IMR-90 (cell line): ENCODE data around the gene TASP1. TPM values are rescaled to one million over a fixed set of nuclear protein-coding genes. Genes with fewer than 3 reads are reported as not detected.

Experiments
- ATAC-seq: fragments of 200-7000 bp; cut with Tn5 transposase; 2 replicates; pipeline ENCODE4 v1.9.1; 2020; ENCODE audit warnings: low read depth, mild to moderate bottlenecking, moderate library complexity
- BruUV-seq: library from RNA; stranded (reverse); fragments of 400-500 nt; replicated peaks from 2 replicates; lab custom pipeline; 2021; lab: Mats Ljungman, UMichigan
- CTCF ChIA-PET: fragments of 300-600 bp; formaldehyde crosslinking; extraction: SDS; loops from one replicate; lab custom pipeline; 2021; ENCODE audit warnings: antibody characterized with exemption; lab: Yijun Ruan, JAX
- POLR2A ChIA-PET: fragments of 300-600 bp; sonication (Branson Sonifier 250); formaldehyde crosslinking; loops from one replicate; lab custom pipeline; 2022; ENCODE audit warnings: antibody characterized with exemption; ENCODE audit not compliant: unreplicated experiment; lab: Charles Lee
- DNase-seq: peaks from one replicate; pipeline ENCODE4 v3.0.0; 2013
- H2AFZ ChIP-seq: replicated peaks from 2 replicates; pipeline ENCODE3; 2013; ENCODE audit warnings: low read length, mild to moderate bottlenecking; ENCODE audit not compliant: poor library complexity
- H2AK5ac ChIP-seq: 2 replicates; pipeline ENCODE4 v1.6.1; 2013; ENCODE audit warnings: low read depth, low read length, inconsistent platforms
- H2AK9ac ChIP-seq: replicated peaks from 2 replicates; pipeline ENCODE3; 2013; ENCODE audit warnings: mild to moderate bottlenecking, low read depth, low read length, moderate library complexity; ENCODE audit not compliant: poor library complexity
- H2BK120ac ChIP-seq: 2 replicates; pipeline ENCODE4 v1.6.1; 2013; ENCODE audit warnings: low read depth, low read length, inconsistent platforms
- H2BK15ac ChIP-seq: 3 replicates; pipeline ENCODE4 v1.6.1; 2013; ENCODE audit warnings: low read depth, low read length, inconsistent platforms
- H2BK20ac ChIP-seq: 2 replicates; pipeline ENCODE4 v1.6.1; 2013; ENCODE audit warnings: low read depth, mild to moderate bottlenecking, inconsistent platforms, low read length, moderate library complexity
- H2BK5ac ChIP-seq: 2 replicates; pipeline ENCODE4 v1.6.1; 2013; ENCODE audit warnings: mild to moderate bottlenecking, low read depth, low read length, inconsistent platforms; ENCODE audit not compliant: poor library complexity, severe bottlenecking
- H3K14ac ChIP-seq: replicated peaks from 2 replicates; pipeline ENCODE4 v1.6.1; 2013; ENCODE audit warnings: low read depth, low read length, inconsistent platforms
- H3K18ac ChIP-seq: 2 replicates; pipeline ENCODE4 v1.6.1; 2013; ENCODE audit warnings: low read depth, low read length, control low read depth
- H3K23ac ChIP-seq: 2 replicates; pipeline ENCODE4 v1.6.1; 2013; ENCODE audit warnings: low read depth, low read length, inconsistent platforms
- H3K27ac ChIP-seq: 2 replicates; pipeline ENCODE4 v1.5.1; 2013; ENCODE audit warnings: mild to moderate bottlenecking, control low read depth, low read length; ENCODE audit not compliant: insufficient read depth
- H3K27me3 ChIP-seq: 2 replicates; pipeline ENCODE4 v1.6.1; 2013; ENCODE audit warnings: low read length; ENCODE audit not compliant: control insufficient read depth, insufficient read depth
- H3K36me3 ChIP-seq: 2 replicates; pipeline ENCODE4 v1.6.1; 2013; ENCODE audit warnings: low read length, mixed read lengths; ENCODE audit not compliant: control insufficient read depth, insufficient read depth
- H3K4ac ChIP-seq: 2 replicates; pipeline ENCODE4 v1.6.1; 2013; ENCODE audit warnings: low read depth, low read length, inconsistent platforms
- H3K4me1 ChIP-seq: 2 replicates; pipeline ENCODE4 v1.6.1; 2013; ENCODE audit warnings: low read length, mixed read lengths; ENCODE audit not compliant: control insufficient read depth, insufficient read depth
- H3K4me2 ChIP-seq: 2 replicates; pipeline ENCODE4 v1.6.1; 2013; ENCODE audit warnings: low read depth, mild to moderate bottlenecking, control low read depth, low read length, moderate library complexity
- H3K4me3 ChIP-seq: 2 replicates; pipeline ENCODE4 v1.5.1; 2013; ENCODE audit warnings: low read depth, mild to moderate bottlenecking, control low read depth, low read length, moderate library complexity; ENCODE audit not compliant: insufficient read depth
- H3K56ac ChIP-seq: 2 replicates; pipeline ENCODE4 v1.6.1; 2013; ENCODE audit warnings: low read length, inconsistent platforms; ENCODE audit not compliant: insufficient read depth; ENCODE audit errors: extremely low read depth
- H3K79me1 ChIP-seq, 2 experiments: 2 replicates each; pipeline ENCODE4 v1.6.1; 2013; ENCODE audit warnings: low read length in 2 of 2, inconsistent platforms in 1 of 2, low read depth in 1 of 2
- H3K9ac ChIP-seq: 2 replicates; pipeline ENCODE4 v1.6.1; 2013; ENCODE audit warnings: low read depth, low read length, control low read depth
- H3K9me1 ChIP-seq: 2 replicates; pipeline ENCODE4 v1.6.1; 2013; ENCODE audit warnings: low read length, inconsistent platforms; ENCODE audit not compliant: insufficient read depth
- H3K9me3 ChIP-seq: 2 replicates; pipeline ENCODE4 v1.6.1; 2013; ENCODE audit warnings: low read length; ENCODE audit not compliant: control insufficient read depth, insufficient read depth
- H4K20me1 ChIP-seq: 2 replicates; pipeline ENCODE4 v1.6.1; 2013; ENCODE audit warnings: low read length, inconsistent platforms; ENCODE audit not compliant: insufficient read depth
- H4K5ac ChIP-seq: 2 replicates; pipeline ENCODE4 v1.6.1; 2013; ENCODE audit warnings: mild to moderate bottlenecking, low read depth, low read length, control low read depth
- H4K8ac ChIP-seq, 2 experiments: 2 replicates each; pipeline ENCODE4 v1.6.1; 2013; ENCODE audit warnings: low read depth in 2 of 2, low read length in 2 of 2, control low read depth in 1 of 2, inconsistent platforms in 1 of 2
- H4K91ac ChIP-seq: 2 replicates; pipeline ENCODE4 v1.6.1; 2013; ENCODE audit warnings: low read depth, low read length, inconsistent platforms; ENCODE audit not compliant: insufficient read depth
- BHLHE40 ChIP-seq: fragments of 150-350 bp; IDR thresholded peaks from 2 replicates; pipeline ENCODE4 v1.6.1; 2016; ENCODE audit warnings: mild to moderate bottlenecking, low read depth, low read length
- CEBPB ChIP-seq: IDR thresholded peaks from 2 replicates; pipeline ENCODE4 v1.6.1; 2012; ENCODE audit warnings: low read depth, low read length, improper control_type of control experiment
- CHD1 ChIP-seq: IDR thresholded peaks from 2 replicates; pipeline ENCODE4 v1.6.1; 2012; ENCODE audit warnings: low read depth, low read length, improper control_type of control experiment
- FOS ChIP-seq: fragments of 150-350 bp; IDR thresholded peaks from 2 replicates; pipeline ENCODE4 v1.6.1; 2016; ENCODE audit warnings: low read depth, low read length
- MAFK ChIP-seq: IDR thresholded peaks from 2 replicates; pipeline ENCODE4 v1.6.1; 2012; ENCODE audit warnings: low read depth, low read length, improper control_type of control experiment
- MAZ ChIP-seq: IDR thresholded peaks from 2 replicates; pipeline ENCODE4 v1.6.1; 2012; ENCODE audit warnings: low read depth, mild to moderate bottlenecking, low read length, improper control_type of control experiment, moderate library complexity, borderline replicate concordance
- MXI1 ChIP-seq: IDR thresholded peaks from 2 replicates; pipeline ENCODE4 v1.6.1; 2012; ENCODE audit warnings: low read depth, mild to moderate bottlenecking, low read length, moderate library complexity, borderline replicate concordance
- NFE2L2 ChIP-seq: fragments of 150-350 bp; IDR thresholded peaks from 2 replicates; pipeline ENCODE4 v1.6.1; 2016; ENCODE audit warnings: low read depth, mild to moderate bottlenecking, low read length
- POLR2A ChIP-seq: IDR thresholded peaks from 2 replicates; pipeline ENCODE4 v1.6.1; 2012; ENCODE audit warnings: mild to moderate bottlenecking, low read depth, low read length
- RAD21 ChIP-seq: IDR thresholded peaks from 2 replicates; pipeline ENCODE4 v1.6.1; 2012; ENCODE audit warnings: low read length, improper control_type of control experiment
- RCOR1 ChIP-seq: IDR thresholded peaks from 2 replicates; pipeline ENCODE4 v1.6.1; 2012; ENCODE audit warnings: mild to moderate bottlenecking, low read length, improper control_type of control experiment; ENCODE audit not compliant: insufficient replicate concordance
- RFX5 ChIP-seq: IDR thresholded peaks from 2 replicates; pipeline ENCODE4 v1.8.0; 2012; ENCODE audit warnings: low read depth, mild to moderate bottlenecking, low read length, moderate library complexity
- SMC3 ChIP-seq: fragments of 150-350 bp; IDR thresholded peaks from 2 replicates; pipeline ENCODE4 v1.6.1; 2016; ENCODE audit warnings: low read depth, mild to moderate bottlenecking, antibody characterized with exemption, low read length, moderate library complexity
- WGBS, 2 experiments: methylation state at CpG; one replicate each; pipeline versions ENCODE4 v1.1.5 to v1.1.7; 2013; ENCODE audit warnings: missing lambda C conversion rate in 2 of 2; ENCODE audit not compliant: insufficient read length in 1 of 2; ENCODE audit errors: extremely low coverage in 2 of 2; 5-methylcytosine and 5-hydroxymethylcytosine counted together
- dilution Hi-C: fragments of 300-500 bp; cut with HindIII; formaldehyde crosslinking; loops from one replicate; pipeline ENCODE4 v1.14.3; 2018; ENCODE audit warnings: low sequenced_read_pairs; ENCODE audit not compliant: unreplicated experiment
- in situ Hi-C: fragments of 300-500 bp; cut with MboI; formaldehyde crosslinking; loops from 3 replicates; pipeline ENCODE4 v1.14.3; 2019; ENCODE audit warnings: low sequenced_read_pairs, inconsistent platforms, mixed read lengths
- intact Hi-C: fragments of 100-400 bp; cut with micrococcal nuclease; formaldehyde crosslinking; loops from 2 replicates; pipeline ENCODE4 v1.10.0; 2022
- polyA plus RNA-seq, 3 experiments: library from polyadenylated mRNA; depleted of rRNA; stranded (reverse); fragments of >200 nt; gene quantifications; 2 replicates each; pipeline ENCODE4 v1.2.3, GENCODE V29; 2012; ENCODE audit warnings: low replicate concordance in 1 of 3
- total RNA-seq: library from RNA; depleted of rRNA; stranded (reverse); fragments of >200 nt; gene quantifications from 2 replicates; pipeline ENCODE4 v1.2.3, GENCODE V29; 2012
- TF ChIP-seq, protein P1 (sequence below): fragments of 150-350 bp; IDR thresholded peaks from 2 replicates; pipeline ENCODE4 v1.6.1; 2017; ENCODE audit warnings: mild to moderate bottlenecking, antibody characterized with exemption, low read length, low read depth
- TF ChIP-seq, protein P2 (sequence below): fragments of 150-350 bp; IDR thresholded peaks from 2 replicates; pipeline ENCODE4 v1.6.1; 2016; ENCODE audit warnings: low read depth, mild to moderate bottlenecking, low read length, moderate library complexity, borderline replicate concordance
- TF ChIP-seq, protein P3 (sequence below): conservative IDR thresholded peaks from 2 replicates; pipeline ENCODE4 v1.5.1; 2012; ENCODE audit warnings: mild to moderate bottlenecking, low read depth, low read length, improper control_type of control experiment

TASP1 gene
- total and polyA plus RNA-seq, 2 of the 4 experiments (the other 2 are of a cell fraction), result 3.9 to 7.9 TPM

DNA sequence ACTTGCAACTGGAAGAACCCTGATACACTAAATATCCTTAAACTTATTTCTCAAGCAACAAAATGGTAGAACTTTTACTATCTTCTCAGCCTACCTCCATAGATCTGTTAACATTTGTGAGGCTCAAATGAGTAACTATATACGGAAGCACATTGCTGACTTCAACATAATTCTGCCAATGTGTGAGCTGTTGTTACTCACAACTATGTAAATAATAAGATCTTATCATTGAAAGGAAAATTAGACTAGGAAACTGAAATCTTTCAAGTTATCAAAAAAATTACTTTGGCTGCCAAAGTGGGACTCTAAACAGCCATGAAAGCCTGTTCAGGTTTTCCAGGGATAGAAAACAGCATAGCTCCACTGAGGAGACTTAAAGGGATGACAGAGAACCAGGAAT is 40.2 kb upstream of the TASP1 start:
- dilution Hi-C loops, result no loop called here
- H2BK20ac ChIP-seq, result no peak overlapping the region

More for the DNA sequence above, 40.2 kb upstream of the TASP1 start:
- Histone ChIP-seq H3K4me1 (peaks cover 2% of the 10 kb centered on the region; the same call in 1 of the 2 replicates), H3K9me3 (no peaks in the 10 kb centered on the region), H3K4ac (no peak overlapping the region), H3K4me3 (no peak overlapping the region), H3K14ac (no peak overlapping the region), H4K20me1 (no peaks in the 10 kb centered on the region), H2AFZ (no peak overlapping the region), H3K79me1 (no peaks in the 10 kb centered on the region), H4K91ac (no peak overlapping the region), H3K56ac (no peak overlapping the region), H2BK120ac (no peak overlapping the region), H3K18ac (no peak overlapping the region), H4K8ac (no peak overlapping the region), H3K23ac (no peak overlapping the region), H4K5ac (no peak overlapping the region), H3K36me3 (no peaks in the 10 kb centered on the region), H3K9ac (no peak overlapping the region), H2BK15ac (no peak overlapping the region), H2BK5ac (no peak overlapping the region), H2AK5ac (no peak overlapping the region), H3K4me2 (no peak overlapping the region), H3K27me3 (no peaks in the 10 kb centered on the region; the same call in 1 of the 2 replicates), H3K27ac (no peak overlapping the region), H3K9me1 (no peaks in the 10 kb centered on the region), H2AK9ac (no peak overlapping the region)
- ChIA-PET POLR2A (no interaction called here), CTCF (no interaction called here)
- no CpG with 5 or more reads among the region's 1 CpG for WGBS, 2 experiments
- in situ Hi-C loops, result no loop called here
- intact Hi-C loops, result no loop called here
- TF ChIP-seq CHD1 (no peak), BHLHE40 (no peak), FOS (no peak), MAFK (no peak), MAZ (no peak), CEBPB (no peak), RAD21 (no peak), MXI1 (no peak), RCOR1 (no peak), RFX5 (no peak), SMC3 (no peak), POLR2A (no peak), NFE2L2 (no peak)
- TF ChIP-seq, protein P1, sequence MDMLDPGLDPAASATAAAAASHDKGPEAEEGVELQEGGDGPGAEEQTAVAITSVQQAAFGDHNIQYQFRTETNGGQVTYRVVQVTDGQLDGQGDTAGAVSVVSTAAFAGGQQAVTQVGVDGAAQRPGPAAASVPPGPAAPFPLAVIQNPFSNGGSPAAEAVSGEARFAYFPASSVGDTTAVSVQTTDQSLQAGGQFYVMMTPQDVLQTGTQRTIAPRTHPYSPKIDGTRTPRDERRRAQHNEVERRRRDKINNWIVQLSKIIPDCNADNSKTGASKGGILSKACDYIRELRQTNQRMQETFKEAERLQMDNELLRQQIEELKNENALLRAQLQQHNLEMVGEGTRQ, result no peak
- TF ChIP-seq, protein P2, sequence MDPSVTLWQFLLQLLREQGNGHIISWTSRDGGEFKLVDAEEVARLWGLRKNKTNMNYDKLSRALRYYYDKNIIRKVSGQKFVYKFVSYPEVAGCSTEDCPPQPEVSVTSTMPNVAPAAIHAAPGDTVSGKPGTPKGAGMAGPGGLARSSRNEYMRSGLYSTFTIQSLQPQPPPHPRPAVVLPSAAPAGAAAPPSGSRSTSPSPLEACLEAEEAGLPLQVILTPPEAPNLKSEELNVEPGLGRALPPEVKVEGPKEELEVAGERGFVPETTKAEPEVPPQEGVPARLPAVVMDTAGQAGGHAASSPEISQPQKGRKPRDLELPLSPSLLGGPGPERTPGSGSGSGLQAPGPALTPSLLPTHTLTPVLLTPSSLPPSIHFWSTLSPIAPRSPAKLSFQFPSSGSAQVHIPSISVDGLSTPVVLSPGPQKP, result no peak
- TF ChIP-seq, protein P3, sequence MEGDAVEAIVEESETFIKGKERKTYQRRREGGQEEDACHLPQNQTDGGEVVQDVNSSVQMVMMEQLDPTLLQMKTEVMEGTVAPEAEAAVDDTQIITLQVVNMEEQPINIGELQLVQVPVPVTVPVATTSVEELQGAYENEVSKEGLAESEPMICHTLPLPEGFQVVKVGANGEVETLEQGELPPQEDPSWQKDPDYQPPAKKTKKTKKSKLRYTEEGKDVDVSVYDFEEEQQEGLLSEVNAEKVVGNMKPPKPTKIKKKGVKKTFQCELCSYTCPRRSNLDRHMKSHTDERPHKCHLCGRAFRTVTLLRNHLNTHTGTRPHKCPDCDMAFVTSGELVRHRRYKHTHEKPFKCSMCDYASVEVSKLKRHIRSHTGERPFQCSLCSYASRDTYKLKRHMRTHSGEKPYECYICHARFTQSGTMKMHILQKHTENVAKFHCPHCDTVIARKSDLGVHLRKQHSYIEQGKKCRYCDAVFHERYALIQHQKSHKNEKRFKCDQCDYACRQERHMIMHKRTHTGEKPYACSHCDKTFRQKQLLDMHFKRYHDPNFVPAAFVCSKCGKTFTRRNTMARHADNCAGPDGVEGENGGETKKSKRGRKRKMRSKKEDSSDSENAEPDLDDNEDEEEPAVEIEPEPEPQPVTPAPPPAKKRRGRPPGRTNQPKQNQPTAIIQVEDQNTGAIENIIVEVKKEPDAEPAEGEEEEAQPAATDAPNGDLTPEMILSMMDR, result no peak
- BruUV-seq, result no TSS peak
- ATAC-seq, result no peak
- DNase-seq, result no peak
